CD4-positive, alpha-beta T cell treated with Interleukin-21 for 1 hour (primary cell): ENCODE measurements around the gene FCSK.
"Not testable (repeated sequence)": the region's sequence is repeated elsewhere in the genome, so short reads cannot be mapped to it uniquely, and the experiment has no call there.

Experiments
- DNase-seq: peaks from one replicate; pipeline ENCODE4 v3.0.0-alpha.2; 2020

FCSK gene

DNA sequence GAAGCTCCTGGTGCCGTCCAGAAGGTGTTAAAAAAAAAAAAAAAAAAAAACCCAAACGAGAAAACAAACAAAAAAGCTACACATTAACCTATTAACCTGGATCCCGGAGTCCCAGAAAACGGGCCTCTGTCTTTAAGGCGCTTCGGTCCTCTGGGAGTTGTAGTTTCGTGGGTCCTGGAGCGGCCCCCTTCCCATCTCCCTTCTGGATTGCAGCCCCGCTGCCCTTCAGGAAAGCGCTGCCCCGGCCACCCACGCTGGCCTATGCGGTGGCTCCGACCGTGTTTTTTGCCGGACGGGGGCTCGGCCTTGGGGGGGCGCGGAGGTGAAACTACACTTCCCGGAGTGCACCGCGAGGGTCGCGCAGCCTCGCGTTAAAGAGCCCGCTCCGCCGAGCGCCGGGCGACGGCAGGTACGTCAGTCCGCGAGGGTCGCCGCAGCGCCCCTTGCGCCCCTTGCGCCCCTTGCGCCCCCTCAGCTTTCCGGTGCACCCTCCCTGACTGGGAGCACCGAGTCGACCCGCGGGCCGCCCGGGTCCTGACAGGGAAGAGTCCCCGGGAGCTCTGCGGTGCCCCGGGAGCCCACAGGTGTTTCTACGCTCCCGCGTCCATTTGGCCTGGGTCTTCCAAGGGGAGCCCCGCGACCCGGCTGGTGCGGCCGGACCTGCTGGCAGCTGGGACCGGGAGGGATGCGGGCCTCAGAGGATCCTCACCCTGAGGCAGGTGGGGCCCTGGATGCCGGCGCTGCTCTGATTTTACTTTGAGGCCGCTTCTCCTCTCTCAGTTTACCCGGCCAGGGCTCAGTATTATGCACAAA lies at the start of gene FCSK:
TSS of gene FCSK (plus strand) at position 374 of the 813 bp plus-strand sequence. CDS start 8,596 bp downstream, outside the sequence.
- DNase-seq = peak; percentile 67

GRCh38 chr16:70406104-70406503 lies 48.3 kb upstream of the FCSK start:
- not testable (repeated sequence) for DNase-seq

GRCh38 chr16:70407811-70408274 lies 46.6 kb upstream of the FCSK start:
- no peak for DNase-seq

GRCh38 chr16:70410734-70411133 lies 43.7 kb upstream of the FCSK start:
- no peak for DNase-seq

GRCh38 chr16:70412385-70412784 lies 42.0 kb upstream of the FCSK start:
- DNase-seq = no peak

DNA sequence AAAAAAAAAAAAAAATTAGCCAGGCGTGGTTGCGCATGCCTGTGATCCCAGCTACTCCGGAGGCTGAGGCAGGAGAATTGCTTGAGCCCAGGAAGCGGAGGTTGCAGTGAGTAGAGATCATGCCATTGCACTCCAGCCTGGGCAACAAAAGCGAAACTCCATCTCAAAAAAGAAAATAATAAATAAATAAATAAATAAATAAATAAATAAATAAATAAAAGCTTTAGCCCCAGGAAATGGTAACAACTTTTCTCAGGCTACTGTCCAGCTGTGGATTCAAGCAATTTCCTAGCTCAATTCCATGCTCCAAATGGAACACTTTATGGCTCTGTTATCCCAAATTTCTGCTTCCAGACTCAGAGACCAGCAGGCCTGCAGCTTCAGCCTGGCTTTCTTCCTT lies 40.8 kb upstream of the FCSK start:
- DNase-seq = not testable (repeated sequence)

DNA sequence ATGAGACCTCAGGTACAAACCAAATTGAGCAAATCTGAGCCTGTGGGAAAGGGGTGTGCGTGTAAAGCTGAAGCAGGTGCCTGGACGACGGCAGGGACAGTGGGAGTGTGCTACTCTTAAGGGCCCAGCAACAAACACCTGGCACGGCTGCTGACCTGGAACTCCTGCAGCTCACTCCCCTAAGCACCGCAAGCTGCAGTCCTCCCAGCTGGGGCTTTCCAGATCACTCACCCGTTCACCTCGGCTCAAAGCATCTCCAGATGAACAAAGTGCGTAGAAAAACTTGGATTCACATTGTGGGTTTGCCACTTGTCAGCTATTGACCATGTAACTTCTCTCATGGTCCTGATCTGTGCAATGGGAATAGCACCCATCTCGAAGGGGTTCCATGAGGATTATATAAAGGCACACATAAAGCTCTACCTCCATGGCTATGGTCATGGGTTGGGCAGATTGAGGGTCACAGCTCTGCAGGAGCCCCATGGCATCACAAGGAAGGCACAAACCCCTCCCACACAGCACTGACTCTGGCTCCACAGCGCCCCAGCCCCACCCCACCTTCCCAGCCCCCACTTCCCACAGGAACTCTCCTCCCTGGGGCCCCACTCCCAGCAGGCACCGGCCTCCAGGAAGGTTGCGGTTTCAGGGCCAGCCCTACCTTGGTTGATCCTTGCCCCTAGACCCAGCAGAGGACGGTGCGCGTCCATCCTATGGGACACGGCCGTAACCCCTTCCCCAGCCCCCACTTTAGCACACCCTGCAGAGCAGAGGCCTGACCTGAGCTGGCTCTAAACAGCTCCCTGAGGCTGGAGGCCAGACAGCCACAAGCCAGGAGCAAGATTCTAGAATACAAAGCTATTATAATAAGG lies 37.4 kb upstream of the FCSK start:
- no peak for DNase-seq

GRCh38 chr16:70417661-70418060 lies 36.7 kb upstream of the FCSK start:
- no peak for DNase-seq

- DNase-seq = no peak
These were observed 36.0 kb upstream of the FCSK start for GRCh38 chr16:70418274-70418992.

GRCh38 chr16:70418993-70419318 lies 35.4 kb upstream of the FCSK start:
- no peak for DNase-seq

- no peak for DNase-seq
These were observed 34.7 kb upstream of the FCSK start for GRCh38 chr16:70419384-70420327.

- no peak for DNase-seq
These were observed 33.4 kb upstream of the FCSK start for GRCh38 chr16:70421014-70421413.

DNA sequence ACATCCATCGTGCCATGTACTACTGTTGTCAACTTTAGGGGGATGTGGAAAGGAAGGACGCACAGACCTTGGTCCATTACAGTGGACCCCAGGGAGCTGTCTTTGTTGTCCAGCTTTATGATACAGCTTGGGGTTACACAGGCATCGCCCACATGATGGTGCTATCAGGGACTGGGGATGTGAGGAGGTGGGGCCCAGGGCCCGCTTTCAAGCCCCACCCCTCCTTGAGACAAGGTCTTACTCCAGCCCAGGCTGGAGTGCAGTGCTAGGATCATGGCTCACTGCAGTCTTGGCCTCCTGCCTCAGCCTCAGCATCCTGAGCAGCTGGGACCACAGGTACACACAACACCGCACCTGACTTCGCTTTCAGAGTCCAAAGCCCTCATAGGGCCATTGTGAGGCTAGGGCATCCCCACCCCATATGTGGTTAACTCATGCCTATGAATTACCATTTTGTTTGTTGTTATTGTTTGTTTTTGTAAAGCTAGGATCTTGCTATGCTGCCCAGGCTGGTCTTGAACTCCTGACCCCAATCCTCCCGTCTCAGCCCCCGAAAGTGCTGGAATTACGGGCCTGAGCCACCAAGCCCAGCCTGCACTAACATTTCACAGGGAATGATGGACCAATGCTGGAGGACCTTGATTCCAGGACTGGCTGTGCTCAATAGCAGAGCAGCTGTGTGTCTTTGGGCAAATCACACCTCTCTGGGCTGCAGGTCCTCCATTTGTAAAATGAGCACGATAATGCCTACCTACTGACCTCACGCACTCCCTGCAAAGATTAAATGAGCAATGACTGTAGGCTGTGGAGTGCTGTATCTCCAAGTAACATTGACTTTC lies 32.7 kb upstream of the FCSK start:
- no peak for DNase-seq

DNA sequence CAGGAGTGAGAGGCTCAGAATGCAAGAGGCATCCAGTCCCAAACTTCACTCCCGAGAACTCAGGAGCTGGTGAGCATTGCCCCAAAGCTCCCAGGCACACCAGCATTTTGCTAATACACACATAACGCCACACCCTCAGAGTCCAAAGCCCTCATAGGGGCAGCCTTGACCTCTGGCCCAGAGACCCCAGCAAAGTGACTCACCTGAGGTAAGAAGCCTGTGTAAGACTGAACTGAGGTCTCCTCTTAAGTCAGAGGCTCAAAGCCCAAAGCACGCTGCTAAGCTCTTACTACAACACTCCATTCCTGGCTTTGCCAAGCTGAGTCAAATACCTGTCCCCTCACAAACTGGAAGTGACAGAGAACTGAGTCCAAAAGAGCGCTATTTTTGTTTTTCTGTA lies 31.9 kb upstream of the FCSK start:
- no peak for DNase-seq

DNA sequence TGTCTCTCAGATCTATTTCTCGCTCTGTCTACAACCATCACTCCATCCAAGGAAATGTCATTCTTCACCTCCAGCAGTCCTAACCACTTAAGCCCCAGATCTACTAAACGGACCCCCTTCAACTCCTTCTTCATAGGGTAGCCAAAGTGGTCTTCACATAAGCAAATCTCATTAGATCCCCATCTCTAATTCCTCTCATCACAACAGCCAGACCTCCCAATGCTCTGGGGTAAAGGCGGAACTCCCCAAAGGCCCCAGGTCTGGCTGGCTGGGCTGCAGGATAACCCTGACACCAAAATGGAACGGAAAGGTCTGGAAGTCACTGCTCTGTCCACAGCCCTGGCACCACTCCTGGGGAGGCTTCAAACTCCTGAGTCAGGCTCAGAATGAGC lies 26.6 kb upstream of the FCSK start:
- DNase-seq = no peak

DNA sequence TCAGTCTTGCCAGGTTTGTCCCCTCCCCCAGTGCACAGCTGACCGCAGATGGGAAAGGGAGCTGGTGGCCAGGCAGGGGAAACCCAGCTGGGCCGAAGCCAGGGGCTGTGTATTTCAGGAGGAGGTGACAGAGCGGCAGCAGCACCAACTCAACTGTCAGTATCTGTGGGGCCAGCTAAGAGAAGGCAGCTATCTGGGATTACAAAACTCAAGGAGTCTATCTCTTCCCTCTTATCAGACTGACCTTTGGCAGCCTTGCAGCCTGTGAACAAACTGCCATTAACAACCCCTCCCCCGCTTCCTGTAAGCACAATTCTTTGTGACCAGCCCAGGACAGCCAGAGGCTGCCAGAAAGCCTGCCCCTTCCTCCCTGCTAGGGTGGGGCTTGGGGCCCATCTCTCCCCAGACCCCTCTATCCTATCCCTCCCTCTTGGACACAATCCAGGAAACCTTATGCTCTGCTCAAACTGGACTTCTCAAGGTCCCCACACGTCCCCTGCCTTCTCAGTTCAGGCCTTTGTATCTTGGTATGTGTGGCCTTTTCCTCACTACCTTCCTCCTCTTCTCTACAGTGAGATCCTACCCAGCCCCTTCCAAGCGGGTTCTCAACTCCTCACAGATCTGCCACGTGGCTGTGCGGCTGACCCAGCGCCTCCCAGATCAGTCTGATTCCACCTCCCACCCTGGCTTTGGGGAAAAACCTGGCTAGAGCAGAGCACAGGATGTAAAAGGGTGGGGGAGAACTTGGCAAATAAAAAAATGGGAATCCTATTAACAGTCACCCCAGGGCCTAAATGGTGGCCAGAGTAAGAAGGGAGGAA lies 26.0 kb upstream of the FCSK start:
- peak; percentile 49 for DNase-seq

GRCh38 chr16:70429888-70430666 lies 24.3 kb upstream of the FCSK start:
- no peak for DNase-seq

DNA sequence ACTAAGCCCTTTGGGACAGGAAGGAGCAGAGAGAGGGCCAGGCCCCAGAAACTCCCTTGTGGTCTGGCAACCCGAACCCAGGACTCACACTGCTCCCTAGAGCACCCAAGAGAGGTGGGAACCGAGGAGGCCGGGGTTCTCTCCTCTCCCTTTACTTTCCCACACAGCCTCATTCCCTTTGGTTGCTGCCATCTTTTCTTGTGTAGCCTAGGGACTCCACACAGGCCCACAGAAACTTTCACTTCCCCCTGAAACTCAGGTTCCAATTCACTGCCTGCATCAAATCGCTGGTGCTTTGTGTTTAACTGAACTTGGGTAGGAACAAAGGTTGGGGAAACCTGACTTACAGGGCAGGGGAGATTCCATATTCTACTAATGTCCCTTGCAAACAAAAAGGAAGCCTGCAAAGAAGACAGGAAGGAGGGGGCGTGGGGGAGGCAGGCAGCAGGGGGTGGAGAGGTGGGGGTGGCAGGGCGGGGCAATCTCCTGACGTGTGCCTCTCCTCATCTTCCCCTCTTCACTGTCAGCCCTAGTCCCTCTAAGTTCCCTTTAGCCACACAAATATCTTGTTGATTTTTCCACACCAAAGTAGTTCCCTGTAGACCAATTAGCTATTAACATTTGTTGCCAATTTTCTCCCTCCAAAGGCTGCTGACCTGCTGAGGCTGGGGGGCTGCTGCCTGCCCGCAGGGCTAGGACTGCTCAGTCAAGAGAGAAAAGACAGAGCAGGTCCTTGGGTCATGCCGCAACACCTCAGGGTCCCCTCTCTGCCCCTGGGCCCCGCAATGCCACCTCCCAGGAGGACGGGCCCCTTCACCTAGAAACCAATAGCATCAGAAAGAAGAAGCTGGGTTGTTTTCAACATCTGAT lies 23.5 kb upstream of the FCSK start:
- DNase-seq = peak; percentile 78

DNA sequence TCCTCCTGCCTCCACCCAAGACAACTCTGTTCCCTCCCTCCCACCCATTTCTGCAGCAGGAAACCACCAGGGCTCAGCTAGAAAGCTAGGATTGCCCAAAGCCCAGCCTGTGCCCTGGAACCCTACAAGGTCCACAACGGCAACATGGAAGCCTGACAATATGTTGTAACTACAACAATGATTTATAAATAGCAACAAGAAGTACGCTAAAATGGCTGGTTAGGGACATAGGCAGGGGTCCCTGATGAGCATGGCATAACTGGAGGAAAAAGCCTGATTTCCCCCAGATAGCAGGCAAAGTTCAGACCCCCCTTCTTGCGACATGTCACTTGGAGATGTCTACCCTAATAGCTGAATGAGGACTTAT lies 22.1 kb upstream of the FCSK start:
- DNase-seq = no peak
